ENCODE data around the gene LCN15. TPM values are rescaled to one million over a fixed set of nuclear protein-coding genes. Genes with fewer than 3 reads are reported as not detected.

Gene LCN15
- total RNA-seq, 2 donors from 2014 or later, result not detected

- no peak for ATAC-seq
- H3K27ac Mint-ChIP-seq, result peak overlapping the region in 1 of 2 donors; percentile 85
- DNase-seq (ENCODE audit: low spot score in 2 of 2), result no peak
- no peaks in the 10 kb centered on the region for H3K9me3 Mint-ChIP-seq
- peaks cover 35% of the 10 kb centered on the region in 2 donors for H3K36me3 Mint-ChIP-seq
Observed at GRCh38 chr9:136724772-136725171, 39.5 kb downstream of the LCN15 start.

- Mint-ChIP-seq H3K27ac (peak overlapping the region in 1 of 2 donors; percentile 74), H3K36me3 (peaks cover 35% of the 10 kb centered on the region in 2 donors), H3K9me3 (no peaks in the 10 kb centered on the region)
- ATAC-seq (no peak), DNase-seq (ENCODE audit: low spot score in 2 of 2) (no peak)
Observed at GRCh38 chr9:136723989-136724388, 40.3 kb downstream of the LCN15 start.

GRCh38 chr9:136723362-136723976 lies 40.8 kb downstream of the LCN15 start:
- H3K9me3 Mint-ChIP-seq, result no peaks in the 10 kb centered on the region
- no peak for ATAC-seq
- H3K36me3 Mint-ChIP-seq, result peaks cover 35% of the 10 kb centered on the region in 2 donors
- DNase-seq (ENCODE audit: low spot score in 2 of 2), result no peak
- peak overlapping the region in 1 of 2 donors; percentile 74 for H3K27ac Mint-ChIP-seq

- Mint-ChIP-seq H3K27ac (no peak overlapping the region), H3K36me3 (peaks cover 35% of the 10 kb centered on the region in 2 donors), H3K9me3 (no peaks in the 10 kb centered on the region)
- ATAC-seq, result no peak
- no peak for DNase-seq (ENCODE audit: low spot score in 2 of 2)
Observed at GRCh38 chr9:136722969-136723356, 41.4 kb downstream of the LCN15 start.

GRCh38 chr9:136722093-136722968 lies 42.0 kb downstream of the LCN15 start:
- H3K36me3 Mint-ChIP-seq, result peaks cover 30 to 31% of the 10 kb centered on the region in 2 donors
- no peak for ATAC-seq
- H3K9me3 Mint-ChIP-seq, result no peaks in the 10 kb centered on the region
- H3K27ac Mint-ChIP-seq, result no peak overlapping the region
- no peak for DNase-seq (ENCODE audit: low spot score in 2 of 2)

GRCh38 chr9:136721339-136722092 lies 42.8 kb downstream of the LCN15 start:
- Mint-ChIP-seq H3K36me3 (peaks cover 22 to 23% of the 10 kb centered on the region in 2 donors), H3K9me3 (no peaks in the 10 kb centered on the region), H3K27ac (peak overlapping the region in 1 of 2 donors; percentile 19)
- ATAC-seq (peak in 1 of 2 donors; percentile 5), DNase-seq (ENCODE audit: low spot score in 2 of 2) (no peak)

- ATAC-seq, result no peak
- DNase-seq (ENCODE audit: low spot score in 2 of 2), result no peak
- Mint-ChIP-seq H3K9me3 (no peaks in the 10 kb centered on the region), H3K36me3 (peaks cover 16 to 17% of the 10 kb centered on the region in 2 donors), H3K27ac (peak overlapping the region in 1 of 2 donors; percentile 19)
Observed at GRCh38 chr9:136720898-136721338, 43.4 kb downstream of the LCN15 start.

GRCh38 chr9:136720251-136720897 lies 43.9 kb downstream of the LCN15 start:
- Mint-ChIP-seq H3K36me3 (peaks cover 12 to 13% of the 10 kb centered on the region in 2 donors), H3K9me3 (no peaks in the 10 kb centered on the region), H3K27ac (no peak overlapping the region)
- DNase-seq (ENCODE audit: low spot score in 2 of 2), result no peak
- no peak for ATAC-seq

GRCh38 chr9:136719195-136719880 lies 45.0 kb downstream of the LCN15 start:
- Mint-ChIP-seq H3K27ac (no peak overlapping the region), H3K9me3 (no peaks in the 10 kb centered on the region), H3K36me3 (peaks cover 7 to 9% of the 10 kb centered on the region in 2 donors)
- peak; percentile 16 to 19 for ATAC-seq
- no peak for DNase-seq (ENCODE audit: low spot score in 2 of 2)

- peaks cover 0 to 2% of the 10 kb centered on the region in 2 donors for H3K36me3 Mint-ChIP-seq
- H3K9me3 Mint-ChIP-seq, result no peaks in the 10 kb centered on the region
- no peak overlapping the region for H3K27ac Mint-ChIP-seq
- no peak for DNase-seq (ENCODE audit: low spot score in 2 of 2)
- no peak for ATAC-seq
Observed at GRCh38 chr9:136718345-136719194, 45.7 kb downstream of the LCN15 start.

GRCh38 chr9:136717399-136717798 lies 46.9 kb downstream of the LCN15 start:
- H3K27ac Mint-ChIP-seq, result no peak overlapping the region
- DNase-seq (ENCODE audit: low spot score in 2 of 2), result no peak
- H3K36me3 Mint-ChIP-seq, result no peaks in the 10 kb centered on the region
- no peak for ATAC-seq
- no peaks in the 10 kb centered on the region for H3K9me3 Mint-ChIP-seq

GRCh38 chr9:136714893-136715274 lies 49.4 kb downstream of the LCN15 start:
- DNase-seq (ENCODE audit: low spot score in 2 of 2) (no peak), ATAC-seq (no peak)
- no peaks in the 10 kb centered on the region for H3K36me3 Mint-ChIP-seq
- H3K9me3 Mint-ChIP-seq, result no peaks in the 10 kb centered on the region
- H3K27ac Mint-ChIP-seq, result no peak overlapping the region

- H3K36me3 Mint-ChIP-seq, result no peaks in the 10 kb centered on the region
- H3K27ac Mint-ChIP-seq, result no peak overlapping the region
- ATAC-seq, result no peak
- no peaks in the 10 kb centered on the region for H3K9me3 Mint-ChIP-seq
- no peak for DNase-seq (ENCODE audit: low spot score in 2 of 2)
Observed at GRCh38 chr9:136714096-136714892, 50.0 kb downstream of the LCN15 start.

GRCh38 chr9:136713550-136713949 lies 50.8 kb downstream of the LCN15 start:
- Mint-ChIP-seq H3K36me3 (no peaks in the 10 kb centered on the region), H3K9me3 (no peaks in the 10 kb centered on the region), H3K27ac (no peak overlapping the region)
- ATAC-seq (no peak), DNase-seq (ENCODE audit: low spot score in 2 of 2) (no peak)
